ENCODE measurements around the gene AKIRIN1. TPM values are rescaled to one million over a fixed set of nuclear protein-coding genes. Genes with fewer than 3 reads are reported as not detected.
"Not testable (repeated sequence)": the region's sequence is repeated elsewhere in the genome, so short reads cannot be mapped to it uniquely, and the experiment has no call there.

AKIRIN1 gene
- polyA plus RNA-seq, 3 donors = 9.5 to 47.0 (median 45.8) TPM

- WGBS, 3 donors = 0% methylated on average over 47 of the region's 47 CpGs
Observed at GRCh38 chr1:39026051-39026865, 35.2 kb downstream of the AKIRIN1 start, which contains the start of gene NDUFS5. NDUFS5 (plus strand) TSS chr1:39026350; CDS start chr1:39028725, 2,375 bp downstream.

GRCh38 chr1:39026866-39027507, 35.9 kb downstream of the AKIRIN1 start:
- 29 to 42% (median 33%) methylated on average over 30 of the region's 30 CpGs for WGBS, 3 donors
- H3K27ac ChIP-seq (ENCODE audit: low read depth, low read length) = no peak overlapping the region

More at GRCh38 chr1:39026051-39026865, 35.2 kb downstream of the AKIRIN1 start, which contains the start of gene NDUFS5:
- peak within 1 kb of the TSS; percentile 59 for H3K27ac ChIP-seq (ENCODE audit: low read depth, low read length)

GRCh38 chr1:39034114-39034654, 43.1 kb downstream of the AKIRIN1 start:
- 59 to 69% (median 64%) methylated on average over 6 of the region's 6 CpGs for WGBS, 3 donors
- H3K27ac ChIP-seq (ENCODE audit: low read depth, low read length) = no peak overlapping the region

GRCh38 chr1:39036678-39037077, 45.6 kb downstream of the AKIRIN1 start:
- 76 to 89% (median 87%) methylated on average over 5 of the region's 5 CpGs for WGBS, 3 donors
- H3K27ac ChIP-seq (ENCODE audit: low read depth, low read length) = no peak overlapping the region

GRCh38 chr1:39043513-39043912, 52.4 kb downstream of the AKIRIN1 start:
- H3K27ac ChIP-seq (ENCODE audit: low read depth, low read length) = no peak overlapping the region
- 58 to 91% (median 75%) methylated on average over 3 of the region's 3 CpGs for WGBS, 3 donors

GRCh38 chr1:39044762-39045161, 53.7 kb downstream of the AKIRIN1 start:
- 84 to 96% (median 93%) methylated on average over 1 of the region's 1 CpG for WGBS, 3 donors

GRCh38 chr1:39045231-39045630, 54.2 kb downstream of the AKIRIN1 start:
- WGBS, 3 donors = 77 to 83% (median 78%) methylated on average over 8 of the region's 8 CpGs
- H3K27ac ChIP-seq (ENCODE audit: low read depth, low read length) = no peak overlapping the region

More at GRCh38 chr1:39044762-39045161, 53.7 kb downstream of the AKIRIN1 start:
- no peak overlapping the region for H3K27ac ChIP-seq (ENCODE audit: low read depth, low read length)

GRCh38 chr1:39046613-39047210, 55.6 kb downstream of the AKIRIN1 start:
- WGBS, 3 donors = 73 to 78% (median 73%) methylated on average over 6 of the region's 6 CpGs
- H3K27ac ChIP-seq (ENCODE audit: low read depth, low read length) = peak overlapping the region; percentile 78

GRCh38 chr1:39047374-39048229, 56.5 kb downstream of the AKIRIN1 start:
- 50 to 67% (median 51%) methylated on average over 12 of the region's 12 CpGs for WGBS, 3 donors

GRCh38 chr1:39048745-39049370, 57.8 kb downstream of the AKIRIN1 start:
- WGBS, 3 donors = 77 to 88% (median 84%) methylated on average over 7 of the region's 7 CpGs
- no peak overlapping the region for H3K27ac ChIP-seq (ENCODE audit: low read depth, low read length)

More at GRCh38 chr1:39047374-39048229, 56.5 kb downstream of the AKIRIN1 start:
- H3K27ac ChIP-seq (ENCODE audit: low read depth, low read length) = peak overlapping the region; percentile 78

- WGBS, 3 donors = 90 to 97% (median 96%) methylated on average over 4 of the region's 4 CpGs
- H3K27ac ChIP-seq (ENCODE audit: low read depth, low read length) = no peak overlapping the region
Observed at GRCh38 chr1:39050001-39050400, 58.9 kb downstream of the AKIRIN1 start.

GRCh38 chr1:39051193-39051850, 60.2 kb downstream of the AKIRIN1 start:
- H3K27ac ChIP-seq (ENCODE audit: low read depth, low read length) = not testable (repeated sequence)
- 82 to 85% (median 85%) methylated on average over 11 of the region's 11 CpGs for WGBS, 3 donors

GRCh38 chr1:39051956-39052355, 60.9 kb downstream of the AKIRIN1 start:
- WGBS, 3 donors = 90 to 95% (median 93%) methylated on average over 4 of the region's 4 CpGs
- no peak overlapping the region for H3K27ac ChIP-seq (ENCODE audit: low read depth, low read length)

GRCh38 chr1:39055213-39055710, 64.2 kb downstream of the AKIRIN1 start:
- 91 to 93% (median 92%) methylated on average over 8 of the region's 8 CpGs for WGBS, 3 donors
- not testable (repeated sequence) for H3K27ac ChIP-seq (ENCODE audit: low read depth, low read length)

All from adipose tissue (tissue), 3 donors.